Liver (tissue), 2 donors: Measurements from ENCODE around the gene RTL10.

Experiments
- YY1 ChIP-seq: IDR thresholded peaks from 2 replicates; pipeline ENCODE4 v1.6.1; 2016; ENCODE audit warnings: antibody characterized with exemption, mild to moderate bottlenecking
- ZBTB33 ChIP-seq: IDR thresholded peaks from 2 replicates; pipeline ENCODE4 v1.6.1; 2016; ENCODE audit warnings: antibody characterized with exemption
- TF ChIP-seq, protein P1 (sequence below): fragments of 150-350 bp; IDR thresholded peaks from 2 replicates; pipeline ENCODE4 v1.5.1; 2017; ENCODE audit warnings: improper control_type of control experiment, low read depth, low read length; ENCODE audit not compliant: missing input control
- donor health status: healthy.

- TF ChIP-seq, protein P1, sequence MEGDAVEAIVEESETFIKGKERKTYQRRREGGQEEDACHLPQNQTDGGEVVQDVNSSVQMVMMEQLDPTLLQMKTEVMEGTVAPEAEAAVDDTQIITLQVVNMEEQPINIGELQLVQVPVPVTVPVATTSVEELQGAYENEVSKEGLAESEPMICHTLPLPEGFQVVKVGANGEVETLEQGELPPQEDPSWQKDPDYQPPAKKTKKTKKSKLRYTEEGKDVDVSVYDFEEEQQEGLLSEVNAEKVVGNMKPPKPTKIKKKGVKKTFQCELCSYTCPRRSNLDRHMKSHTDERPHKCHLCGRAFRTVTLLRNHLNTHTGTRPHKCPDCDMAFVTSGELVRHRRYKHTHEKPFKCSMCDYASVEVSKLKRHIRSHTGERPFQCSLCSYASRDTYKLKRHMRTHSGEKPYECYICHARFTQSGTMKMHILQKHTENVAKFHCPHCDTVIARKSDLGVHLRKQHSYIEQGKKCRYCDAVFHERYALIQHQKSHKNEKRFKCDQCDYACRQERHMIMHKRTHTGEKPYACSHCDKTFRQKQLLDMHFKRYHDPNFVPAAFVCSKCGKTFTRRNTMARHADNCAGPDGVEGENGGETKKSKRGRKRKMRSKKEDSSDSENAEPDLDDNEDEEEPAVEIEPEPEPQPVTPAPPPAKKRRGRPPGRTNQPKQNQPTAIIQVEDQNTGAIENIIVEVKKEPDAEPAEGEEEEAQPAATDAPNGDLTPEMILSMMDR: no peak
- TF ChIP-seq ZBTB33 (no peak), YY1 (peak; percentile 16)
Measured at GRCh38 chr22:19840955-19841640, 13.6 kb downstream of the RTL10 start.
